Epithelial cell of esophagus (primary cell): ENCODE results near the gene ZFP92.

Experiments
- DNase-seq: peaks from one replicate; pipeline ENCODE4 v3.0.0; 2010; ENCODE audit warnings: low read depth
- H3K4me3 ChIP-seq: 2 replicates; pipeline ENCODE4 v1.5.1; 2011; ENCODE audit warnings: mild to moderate bottlenecking, low read length, control low read depth
- TF ChIP-seq, protein P1 (sequence below): IDR thresholded peaks from 2 replicates; pipeline ENCODE4 v1.5.1; 2011; ENCODE audit warnings: low read depth, mild to moderate bottlenecking, low read length, control low read depth, inconsistent platforms; ENCODE audit not compliant: insufficient read depth; ENCODE audit errors: missing control alignments

The ZFP92 gene

DNA sequence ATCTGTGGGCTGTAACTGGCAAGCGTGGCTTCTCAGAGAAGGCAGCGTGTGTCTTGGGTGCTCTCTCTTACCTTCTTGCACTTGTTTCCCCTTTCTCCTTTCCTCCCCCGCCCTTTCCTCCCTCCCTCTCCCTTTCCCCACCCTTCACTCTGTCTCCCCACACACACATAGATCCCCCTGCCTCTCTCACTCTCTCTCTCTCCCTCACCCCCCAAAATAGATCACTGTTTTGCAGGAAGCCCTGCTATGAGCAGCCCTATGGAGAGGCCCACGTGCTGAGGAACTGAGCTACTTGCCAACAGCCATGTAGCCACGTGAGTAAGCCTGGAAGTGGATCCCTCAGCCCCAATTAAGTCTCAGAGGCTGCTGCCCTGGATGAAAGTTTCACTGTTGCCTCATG is 5.8 kb upstream of the ZFP92 start:
- no peak overlapping the region for H3K4me3 ChIP-seq
- TF ChIP-seq, protein P1, sequence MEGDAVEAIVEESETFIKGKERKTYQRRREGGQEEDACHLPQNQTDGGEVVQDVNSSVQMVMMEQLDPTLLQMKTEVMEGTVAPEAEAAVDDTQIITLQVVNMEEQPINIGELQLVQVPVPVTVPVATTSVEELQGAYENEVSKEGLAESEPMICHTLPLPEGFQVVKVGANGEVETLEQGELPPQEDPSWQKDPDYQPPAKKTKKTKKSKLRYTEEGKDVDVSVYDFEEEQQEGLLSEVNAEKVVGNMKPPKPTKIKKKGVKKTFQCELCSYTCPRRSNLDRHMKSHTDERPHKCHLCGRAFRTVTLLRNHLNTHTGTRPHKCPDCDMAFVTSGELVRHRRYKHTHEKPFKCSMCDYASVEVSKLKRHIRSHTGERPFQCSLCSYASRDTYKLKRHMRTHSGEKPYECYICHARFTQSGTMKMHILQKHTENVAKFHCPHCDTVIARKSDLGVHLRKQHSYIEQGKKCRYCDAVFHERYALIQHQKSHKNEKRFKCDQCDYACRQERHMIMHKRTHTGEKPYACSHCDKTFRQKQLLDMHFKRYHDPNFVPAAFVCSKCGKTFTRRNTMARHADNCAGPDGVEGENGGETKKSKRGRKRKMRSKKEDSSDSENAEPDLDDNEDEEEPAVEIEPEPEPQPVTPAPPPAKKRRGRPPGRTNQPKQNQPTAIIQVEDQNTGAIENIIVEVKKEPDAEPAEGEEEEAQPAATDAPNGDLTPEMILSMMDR, result no peak
- no peak for DNase-seq

DNA sequence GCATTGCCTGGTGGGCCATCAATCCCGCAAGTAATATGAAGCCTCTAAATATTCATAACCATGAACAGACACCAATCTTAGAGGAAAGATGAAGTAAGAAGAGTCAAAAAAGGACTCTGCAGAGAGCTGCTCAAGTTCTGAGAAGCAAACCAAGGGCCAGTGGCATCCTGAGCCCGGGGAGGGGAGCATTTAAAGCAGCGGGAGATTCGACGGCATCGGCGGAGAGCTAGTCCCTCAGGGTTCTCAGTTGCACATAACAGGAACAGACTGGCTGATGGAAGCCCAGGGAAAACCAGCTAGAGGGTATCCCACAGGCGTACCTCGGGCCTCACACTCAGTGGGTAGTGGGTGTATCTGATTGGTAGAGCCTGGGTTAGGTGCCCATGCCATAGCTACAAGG is 5.3 kb upstream of the ZFP92 start:
- TF ChIP-seq, protein P1, result no peak
- DNase-seq, result no peak
- H3K4me3 ChIP-seq, result no peak overlapping the region

DNA sequence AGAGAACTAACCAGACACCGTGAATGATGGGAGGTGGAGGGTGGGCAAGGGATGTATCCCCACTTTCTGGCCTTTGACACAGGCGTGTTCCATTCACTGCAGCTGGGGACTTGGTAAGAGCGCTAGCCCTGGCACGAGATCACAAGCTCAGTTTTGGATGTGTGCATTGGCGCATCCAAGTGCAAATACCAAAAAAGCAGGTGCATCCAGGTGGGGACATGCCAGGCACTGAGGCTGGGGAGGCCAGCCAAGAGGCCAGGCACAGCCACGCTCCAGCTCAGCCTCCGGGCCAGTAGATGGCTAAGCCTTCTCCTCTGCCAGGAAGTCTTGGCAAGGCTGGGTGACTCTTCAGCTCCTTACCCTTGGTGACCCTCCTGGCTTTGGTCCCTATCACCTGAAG is 4.4 kb upstream of the ZFP92 start:
- TF ChIP-seq, protein P1, result no peak
- no peak for DNase-seq
- no peak overlapping the region for H3K4me3 ChIP-seq

DNA sequence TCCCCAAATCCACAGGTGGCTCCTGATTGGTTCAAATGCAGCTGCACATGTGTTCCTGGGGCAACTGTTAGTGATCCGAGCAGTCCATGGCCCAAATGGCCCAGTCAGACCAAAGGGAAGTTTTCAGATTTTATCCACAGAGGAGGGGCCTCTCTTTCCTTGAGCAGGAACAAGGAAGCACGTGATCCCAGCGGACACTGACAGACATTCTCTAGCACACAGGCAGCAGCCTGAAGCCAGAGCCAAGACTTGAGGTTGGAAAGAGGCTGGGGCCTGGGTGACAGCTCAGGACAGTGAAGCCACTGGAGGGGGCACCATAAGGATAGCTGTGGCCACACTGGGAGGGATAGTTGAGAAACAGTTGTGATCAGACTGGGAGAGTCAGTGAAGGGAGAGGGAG is 3.5 kb upstream of the ZFP92 start:
- H3K4me3 ChIP-seq, result no peak overlapping the region
- no peak for DNase-seq
- TF ChIP-seq, protein P1, result no peak

DNA sequence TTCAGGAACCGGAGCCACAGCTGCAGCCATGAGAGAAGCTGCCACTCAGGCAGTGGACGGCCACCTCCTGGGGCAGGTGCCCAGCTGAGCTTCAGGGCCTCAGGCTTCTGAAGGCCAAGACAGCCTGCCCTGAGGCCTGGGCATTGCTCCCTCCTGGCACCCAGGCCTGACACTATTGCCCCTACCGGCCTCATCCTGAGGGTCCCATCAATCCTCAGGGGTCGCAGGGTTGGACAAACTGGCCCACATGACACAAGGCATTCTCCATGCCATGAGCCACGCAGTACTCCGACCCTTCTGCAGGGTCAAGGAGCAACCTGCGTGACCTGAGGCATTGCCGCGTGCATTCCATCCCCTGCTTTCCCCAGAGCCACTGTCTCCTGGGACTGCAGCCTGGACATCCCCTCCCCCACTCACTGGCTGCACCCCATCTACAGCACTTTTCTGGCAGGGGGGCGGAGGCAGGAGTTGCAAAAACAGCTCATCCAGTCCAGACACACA is 3.0 kb upstream of the ZFP92 start:
- no peak overlapping the region for H3K4me3 ChIP-seq
- TF ChIP-seq, protein P1, result no peak
- no peak for DNase-seq

DNA sequence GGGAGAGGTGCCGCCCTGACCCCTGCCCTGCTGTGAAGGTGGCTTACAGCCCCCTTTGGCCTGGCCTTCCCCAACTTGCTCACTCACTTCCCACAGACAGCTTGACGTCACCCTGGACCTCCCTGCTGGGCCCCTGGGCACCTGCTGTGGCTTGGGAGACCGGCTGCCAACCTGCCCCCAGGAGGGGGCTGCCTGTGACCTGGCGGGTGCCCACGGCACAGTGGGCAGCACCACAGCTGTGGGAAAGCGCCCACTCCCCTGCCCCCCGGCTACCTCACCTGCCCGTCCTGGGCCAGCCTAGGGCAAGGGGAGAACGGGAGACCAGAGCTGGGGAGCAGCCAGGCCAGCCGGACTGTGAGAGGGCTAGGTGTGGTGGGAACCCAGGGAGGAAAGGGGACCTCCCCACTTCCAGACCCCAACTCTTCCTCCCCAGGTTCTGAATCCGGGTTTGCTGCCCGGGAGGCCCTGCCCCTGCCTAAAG is 2.4 kb upstream of the ZFP92 start:
- DNase-seq, result no peak
- no peak overlapping the region for H3K4me3 ChIP-seq
- TF ChIP-seq, protein P1, result no peak

DNA sequence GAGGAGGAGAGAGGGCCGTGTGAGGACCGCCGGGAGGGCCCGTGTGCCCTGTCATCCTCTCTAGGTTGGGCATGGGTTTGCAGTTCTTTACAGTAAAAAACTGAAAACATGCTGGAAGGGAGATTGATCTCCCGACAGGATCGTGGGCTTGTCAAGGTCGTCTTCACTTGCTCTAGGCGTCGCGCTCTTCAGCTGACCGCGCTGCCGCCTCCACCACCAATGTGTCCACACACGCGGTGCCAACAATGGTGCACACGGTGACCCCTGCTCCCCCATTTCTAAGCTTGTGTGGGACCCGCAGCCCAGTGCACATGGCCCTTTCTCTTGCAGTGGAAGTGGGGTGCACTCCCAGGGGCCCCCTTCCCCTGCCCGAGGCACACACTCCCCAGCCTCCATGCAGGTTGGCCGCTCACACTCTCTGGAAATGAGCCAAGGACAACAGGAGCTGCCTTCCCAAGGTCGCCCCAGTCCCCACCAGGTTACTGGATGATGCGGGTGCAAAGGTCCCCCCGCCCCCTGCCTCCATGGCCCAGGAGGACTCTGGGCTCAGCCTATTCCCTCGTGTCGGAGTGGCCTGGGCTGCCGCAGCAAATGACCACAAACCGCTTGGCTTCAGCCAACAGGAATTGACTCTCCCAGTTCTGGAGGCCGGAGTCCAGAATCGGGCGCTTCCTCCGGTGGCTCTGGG is 1.7 kb upstream of the ZFP92 start:
- DNase-seq, result no peak
- TF ChIP-seq, protein P1, result no peak
- H3K4me3 ChIP-seq, result no peak overlapping the region
